GM12878 (cell line): ENCODE data around the gene KCNG3. TPM values are rescaled to one million over a fixed set of nuclear protein-coding genes. Genes with fewer than 3 reads are reported as not detected.

Experiments
- ATAC-seq: fragments of 200-7000 bp; cut with Tn5 transposase; 3 replicates; pipeline ENCODE4 v1.9.1; 2020; ENCODE audit warnings: mild to moderate bottlenecking, moderate library complexity
- BruUV-seq: library from RNA; stranded (reverse); fragments of 400-500 nt; replicated peaks from 2 replicates; lab custom pipeline; 2021; lab: Mats Ljungman, UMichigan
- CTCF ChIA-PET: fragments of 300-600 bp; sonication (Branson Sonifier 250); formaldehyde crosslinking; extraction: SDS; loops from one replicate; lab custom pipeline; 2021; ENCODE audit warnings: inconsistent platforms; lab: Yijun Ruan, JAX
- POLR2A ChIA-PET: fragments of 350-600 bp; formaldehyde crosslinking; extraction: SDS; loops from one replicate; lab custom pipeline; 2021; ENCODE audit warnings: inconsistent platforms; lab: Charles Lee
- RAD21 ChIA-PET: fragments of 300-600 bp; sonication (Branson Sonifier 250); formaldehyde crosslinking; loops from one replicate; lab custom pipeline; 2023; ENCODE audit warnings: antibody characterized with exemption; ENCODE audit not compliant: unreplicated experiment; lab: Charles Lee
- SMC1A ChIA-PET: fragments of 300-600 bp; sonication (Branson Sonifier 250); formaldehyde crosslinking; loops from one replicate; lab custom pipeline; 2023; ENCODE audit not compliant: unreplicated experiment, uncharacterized antibody; lab: Charles Lee
- DNase-seq: peaks from one replicate; pipeline ENCODE4 v3.0.0-alpha.2; 2011; ENCODE audit warnings: low read depth, low spot score
- FAIRE-seq: peaks from 3 replicates; lab custom pipeline; 2011; peaks lifted over from hg19 to GRCh38; lab: Jason Lieb, UNC
- H2AFZ ChIP-seq: 2 replicates; pipeline ENCODE4 v1.6.0; 2011; ENCODE audit warnings: low read depth, low read length, control low read depth; ENCODE audit not compliant: control insufficient read depth
- H3K27ac ChIP-seq: 2 replicates; pipeline ENCODE4 v1.5.1; 2011; ENCODE audit warnings: control low read depth; ENCODE audit not compliant: control insufficient read depth, insufficient read depth
- H3K27me3 ChIP-seq, 2 experiments: replicated peaks in 1 of 2; 2 replicates each; pipeline versions ENCODE4 v1.6.0 to v1.6.1; 2011; ENCODE audit warnings: low read length in 1 of 2; ENCODE audit not compliant: control insufficient read depth in 2 of 2, insufficient read depth in 2 of 2
- H3K36me3 ChIP-seq, 2 experiments: 2 replicates each; pipeline ENCODE4 v1.5.1; 2011; ENCODE audit warnings: low read length in 1 of 2; ENCODE audit not compliant: control insufficient read depth in 2 of 2, insufficient read depth in 2 of 2
- H3K4me1 ChIP-seq: 2 replicates; pipeline ENCODE4 v1.6.1; 2011; ENCODE audit warnings: mild to moderate bottlenecking, low read length, moderate library complexity, mixed read lengths; ENCODE audit not compliant: control insufficient read depth, insufficient read depth
- H3K4me2 ChIP-seq: 2 replicates; pipeline ENCODE4 v1.6.0; 2011; ENCODE audit warnings: control low read depth; ENCODE audit not compliant: control insufficient read depth, insufficient read depth
- H3K4me3 ChIP-seq: fragments of 200-600 bp; sonication (generic); 2 replicates; pipeline ENCODE4 v1.5.1; 2016
- H3K79me2 ChIP-seq: 2 replicates; pipeline ENCODE4 v1.6.0; 2011; ENCODE audit warnings: low read length; ENCODE audit not compliant: control insufficient read depth, insufficient read depth
- H3K9ac ChIP-seq: 2 replicates; pipeline ENCODE4 v1.8.0; 2011; ENCODE audit warnings: low read length, control low read depth, mixed read lengths; ENCODE audit not compliant: control insufficient read depth, insufficient read depth
- H3K9me3 ChIP-seq: replicated peaks from 3 replicates; pipeline ENCODE4 v1.5.1; 2011; ENCODE audit warnings: mild to moderate bottlenecking, low read length; ENCODE audit not compliant: control insufficient read depth, insufficient read depth
- H4K20me1 ChIP-seq: 2 replicates; pipeline ENCODE4 v1.6.0; 2011; ENCODE audit not compliant: control insufficient read depth, insufficient read depth
- CUX1 ChIP-seq: IDR thresholded peaks from 2 replicates; pipeline ENCODE4 v1.6.1; 2012; ENCODE audit warnings: improper control_type of control experiment, low read depth, low read length; ENCODE audit not compliant: insufficient replicate concordance
- GATAD2B ChIP-seq: fragments of 450-650 bp; conservative IDR thresholded peaks from 2 replicates; pipeline ENCODE4 v1.6.1; 2017; ENCODE audit warnings: low read depth, mild to moderate bottlenecking, moderate library complexity
- HDGF ChIP-seq: fragments of 450-650 bp; IDR thresholded peaks from 2 replicates; pipeline ENCODE4 v1.6.1; 2016; ENCODE audit warnings: antibody characterized with exemption
- IKZF1 ChIP-seq: fragments of 450-650 bp; conservative IDR thresholded peaks from 2 replicates; pipeline ENCODE4 v1.6.1; 2017; ENCODE audit warnings: antibody characterized with exemption, mild to moderate bottlenecking
- JUNB ChIP-seq: IDR thresholded peaks from 2 replicates; pipeline ENCODE4 v1.6.1; 2016; ENCODE audit warnings: antibody characterized with exemption, mild to moderate bottlenecking
- MEF2A ChIP-seq: IDR thresholded peaks from 2 replicates; pipeline ENCODE4 v1.6.1; 2011; ENCODE audit warnings: low read depth, mild to moderate bottlenecking, low read length, moderate library complexity; ENCODE audit not compliant: insufficient read depth
- NFIC ChIP-seq: IDR thresholded peaks from 2 replicates; pipeline ENCODE4 v1.6.1; 2012; ENCODE audit warnings: low read depth, mild to moderate bottlenecking, inconsistent platforms, low read length, moderate library complexity
- POU2F2 ChIP-seq: IDR thresholded peaks from 3 replicates; pipeline ENCODE4 v1.6.1; 2011; ENCODE audit warnings: low read depth, mild to moderate bottlenecking, low read length, borderline replicate concordance
- PRDM15 ChIP-seq: fragments of 450-650 bp; formaldehyde crosslinking; IDR thresholded peaks from 2 replicates; pipeline ENCODE4 v1.4.0; 2020; ENCODE audit warnings: mild to moderate bottlenecking, moderate library complexity
- RELA ChIP-seq: fragments of 450-650 bp; IDR thresholded peaks from 2 replicates; pipeline ENCODE4 v1.8.0; 2014; ENCODE audit warnings: borderline replicate concordance; ENCODE audit not compliant: partially characterized antibody
- RUNX3 ChIP-seq: IDR thresholded peaks from 2 replicates; pipeline ENCODE4 v1.6.1; 2012; ENCODE audit warnings: low read length, inconsistent platforms
- SIN3A ChIP-seq: IDR thresholded peaks from 2 replicates; pipeline ENCODE4 v1.6.1; 2012; ENCODE audit warnings: low read depth, low read length, improper control_type of control experiment
- TAF1 ChIP-seq: IDR thresholded peaks from 2 replicates; pipeline ENCODE4 v1.6.1; 2011; ENCODE audit warnings: mild to moderate bottlenecking, low read depth, low read length, borderline replicate concordance
- WGBS: methylation state at CpG from one replicate; pipeline ENCODE4 v1.1.6; 2016; ENCODE audit warnings: low lambda C conversion rate; ENCODE audit not compliant: insufficient replicate concordance, insufficient coverage; ENCODE audit errors: missing lambda C conversion rate; 5-methylcytosine and 5-hydroxymethylcytosine counted together
- in situ Hi-C: fragments of 300-500 bp; cut with MboI; formaldehyde crosslinking; loops from 9 replicates; pipeline ENCODE4 v1.14.3; 2018; ENCODE audit warnings: mixed read lengths
- intact Hi-C: fragments of 100-400 bp; cut with micrococcal nuclease; formaldehyde crosslinking; loops from one replicate; pipeline ENCODE4 v1.14.2; 2022; ENCODE audit not compliant: unreplicated experiment
- polyA plus RNA-seq, 11 experiments: library from polyadenylated mRNA; depleted of rRNA in 4 of 11; unstranded in 6 of 11; stranded (reverse) in 5 of 11; fragments of >200 nt; fragmentation: Nextera tagmentation in 4 of 11; fragmentation: Illumina TruSeq in 1 of 11; extraction: Ambion mirVana in 4 of 11; extraction: Trizol in 1 of 11; gene quantifications; 1 replicate in 1 of 11; 2 replicates in 10 of 11; pipeline versions ENCODE4 v1.2.1 to v1.2.3, GENCODE V29; 2011 to 2016; ENCODE audit warnings: inconsistent platforms in 2 of 11, missing spikeins in 2 of 11, low read depth in 1 of 11
- total RNA-seq, 4 experiments: library from RNA; depleted of rRNA in 3 of 4; stranded (reverse); fragments of >200 nt in 3 of 4; fragmentation: Illumina TruSeq in 1 of 4; extraction: Trizol in 1 of 4; gene quantifications; 2 replicates each; pipeline versions ENCODE4 v1.2.1 to v1.2.3, GENCODE V29; 2013 to 2021

KCNG3 gene
- total and polyA plus RNA-seq, 10 of the 15 experiments (the other 5 are each of a cell fraction or from before 2014, with no cell fraction given), result 0.01 to 0.06 (median 0.04) TPM; not detected in 4

GRCh38 chr2:42459296-42459695 lies 34.5 kb downstream of the KCNG3 start:
- no peaks in the 10 kb centered on the region for H3K9me3 ChIP-seq
- H3K27ac ChIP-seq, result no peak overlapping the region
- H3K9ac ChIP-seq, result no peak overlapping the region
- ChIA-PET POLR2A (no interaction called here), CTCF (no interaction called here), SMC1A (no interaction called here), RAD21 (no interaction called here)
- BruUV-seq, result no TSS peak
- H3K4me1 ChIP-seq, result no peaks in the 10 kb centered on the region
- no peak for FAIRE-seq
- no peak for DNase-seq
- no peak for ATAC-seq
- H2AFZ ChIP-seq, result no peak overlapping the region; the same call in 1 of the 2 replicates
- H3K4me3 ChIP-seq, result no peak overlapping the region
- intact Hi-C loops, result no loop called here
- no peaks in the 10 kb centered on the region for H4K20me1 ChIP-seq
- peaks cover 0 to 2% of the 10 kb centered on the region in 2 experiments; a peak in 1 of 4 replicates for H3K27me3 ChIP-seq
- no peaks in the 10 kb centered on the region for H3K36me3 ChIP-seq
- in situ Hi-C loops, result loop anchor here (5.0 kb wide), 1 partner anchor 52 kb away; no protein-coding TSS in a partner anchor
- no peaks in the 10 kb centered on the region for H3K79me2 ChIP-seq
- WGBS, result 50% methylated on average over 3 of the region's 3 CpGs
- TF ChIP-seq HDGF (no peak), SIN3A (no peak), RELA (no peak), NFIC (no peak), MEF2A (no peak), GATAD2B (no peak), TAF1 (no peak), POU2F2 (no peak), JUNB (no peak), CUX1 (no peak), PRDM15 (CRISPR knock-in tag) (no peak), IKZF1 (no peak), RUNX3 (no peak)
- H3K4me2 ChIP-seq, result no peak overlapping the region
